ENCODE data around the gene EIF2B4. TPM values are rescaled to one million over a fixed set of nuclear protein-coding genes. Genes with fewer than 3 reads are reported as not detected.

EIF2B4 gene
- total and polyA plus RNA-seq, 9 of the 15 experiments (the other 6 are each of a cell fraction or from before 2014, with no cell fraction given): 29.7 to 80.3 (median 58.9) TPM

- peaks cover 9% of the 10 kb centered on the region; the same call in 2 of the 3 replicates for H3K36me3 ChIP-seq (ENCODE audit: control insufficient read depth, insufficient read depth, low read length)
- BruUV-seq (replicated peaks): TSS peak; percentile 65
- peak; percentile 89 for FAIRE-seq
- TF ChIP-seq BCL6 (CRISPR knock-in tag; IDR thresholded peaks at IDR 0.05) (no peak), DIDO1 (tag; IDR thresholded peaks at IDR 0.05; ENCODE audit: low read depth) (peak; percentile 78; the same call in 1 of the 2 replicates), NRF1 (conservative IDR thresholded peaks at IDR 0.05 in 1 of 2, IDR thresholded peaks at IDR 0.05 in 1 of 2) (peak; percentile 91 to 93), ZNF79 (CRISPR knock-in tag; IDR thresholded peaks at IDR 0.05; ENCODE audit: low read depth) (no peak; the same call in 1 of the 2 replicates), PTTG1 (tag; IDR thresholded peaks at IDR 0.05; ENCODE audit: low read depth) (no peak), MEF2D (tag; conservative IDR thresholded peaks at IDR 0.05; ENCODE audit: low read depth) (no peak), HOXB6 (CRISPR knock-in tag; IDR thresholded peaks at IDR 0.05; ENCODE audit: borderline replicate concordance) (no peak), SP2 (IDR thresholded peaks at IDR 0.05; ENCODE audit: extremely low read depth, low read depth, low read length, poor library complexity, severe bottlenecking) (no peak), ZNF431 (CRISPR knock-in tag; IDR thresholded peaks at IDR 0.05) (0 out of 2 replicates have a peak, but pooled peaks have one; percentile 39), ZEB2 (IDR thresholded peaks at IDR 0.05) (peak; percentile 56; the same call in 1 of the 2 replicates), U2AF1 (optimal IDR thresholded peaks at IDR 0.05; ENCODE audit: low read depth, low read length) (no peak), SLC30A9 (CRISPR knock-in tag; IDR thresholded peaks at IDR 0.05) (no peak), TBL1XR1 (IDR thresholded peaks at IDR 0.05; ENCODE audit: low read length in 2 of 2) (peak in 1 of 2 experiments; percentile 62; a peak in 1 of 4 replicates), CBX1 (IDR thresholded peaks at IDR 0.05; ENCODE audit: low read depth) (no peak), NUFIP1 (IDR thresholded peaks at IDR 0.05; ENCODE audit: partially characterized antibody) (no peak), RBM25 (IDR thresholded peaks at IDR 0.05; ENCODE audit: low read depth, low read length, severe bottlenecking) (no peak), TBP (optimal IDR thresholded peaks at IDR 0.05; ENCODE audit: low read depth, low read length) (peak; percentile 11)
- TF ChIP-seq, protein P1, sequence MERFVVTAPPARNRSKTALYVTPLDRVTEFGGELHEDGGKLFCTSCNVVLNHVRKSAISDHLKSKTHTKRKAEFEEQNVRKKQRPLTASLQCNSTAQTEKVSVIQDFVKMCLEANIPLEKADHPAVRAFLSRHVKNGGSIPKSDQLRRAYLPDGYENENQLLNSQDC (CRISPR knock-in tag; IDR thresholded peaks at IDR 0.05): 0 out of 2 replicates have a peak, but pooled peaks have one; percentile 32
- TF ChIP-seq, protein P2, sequence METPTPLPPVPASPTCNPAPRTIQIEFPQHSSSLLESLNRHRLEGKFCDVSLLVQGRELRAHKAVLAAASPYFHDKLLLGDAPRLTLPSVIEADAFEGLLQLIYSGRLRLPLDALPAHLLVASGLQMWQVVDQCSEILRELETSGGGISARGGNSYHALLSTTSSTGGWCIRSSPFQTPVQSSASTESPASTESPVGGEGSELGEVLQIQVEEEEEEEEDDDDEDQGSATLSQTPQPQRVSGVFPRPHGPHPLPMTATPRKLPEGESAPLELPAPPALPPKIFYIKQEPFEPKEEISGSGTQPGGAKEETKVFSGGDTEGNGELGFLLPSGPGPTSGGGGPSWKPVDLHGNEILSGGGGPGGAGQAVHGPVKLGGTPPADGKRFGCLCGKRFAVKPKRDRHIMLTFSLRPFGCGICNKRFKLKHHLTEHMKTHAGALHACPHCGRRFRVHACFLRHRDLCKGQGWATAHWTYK (CRISPR knock-in tag; IDR thresholded peaks at IDR 0.05): no peak
- TF ChIP-seq, protein P3, sequence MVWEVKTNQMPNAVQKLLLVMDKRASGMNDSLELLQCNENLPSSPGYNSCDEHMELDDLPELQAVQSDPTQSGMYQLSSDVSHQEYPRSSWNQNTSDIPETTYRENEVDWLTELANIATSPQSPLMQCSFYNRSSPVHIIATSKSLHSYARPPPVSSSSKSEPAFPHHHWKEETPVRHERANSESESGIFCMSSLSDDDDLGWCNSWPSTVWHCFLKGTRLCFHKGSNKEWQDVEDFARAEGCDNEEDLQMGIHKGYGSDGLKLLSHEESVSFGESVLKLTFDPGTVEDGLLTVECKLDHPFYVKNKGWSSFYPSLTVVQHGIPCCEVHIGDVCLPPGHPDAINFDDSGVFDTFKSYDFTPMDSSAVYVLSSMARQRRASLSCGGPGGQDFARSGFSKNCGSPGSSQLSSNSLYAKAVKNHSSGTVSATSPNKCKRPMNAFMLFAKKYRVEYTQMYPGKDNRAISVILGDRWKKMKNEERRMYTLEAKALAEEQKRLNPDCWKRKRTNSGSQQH (CRISPR knock-in tag; IDR thresholded peaks at IDR 0.05): no peak
Observed at GRCh38 chr2:27356382-27357181, 13.6 kb downstream of the EIF2B4 start, which contains the start of gene GTF3C2. TSS of gene GTF3C2 (minus strand) at chr2:27356764. CDS start at chr2:27343554, 13,210 bp downstream.

More at GRCh38 chr2:27356382-27357181, 13.6 kb downstream of the EIF2B4 start, which contains the start of gene GTF3C2:
- peaks cover 12 to 19% of the 10 kb centered on the region in 2 experiments; a peak in 4 of 5 replicates for H3K4me1 ChIP-seq (replicated peaks in 1 of 2; ENCODE audit: control insufficient read depth in 2 of 2, insufficient read depth in 2 of 2, low read length in 2 of 2)
- no peaks in the 10 kb centered on the region for H3K27me3 ChIP-seq (ENCODE audit: control insufficient read depth in 2 of 2, insufficient read depth in 2 of 2, low read length in 2 of 2)
- peak; percentile 87 to 98 (median 89) for DNase-seq (ENCODE audit: extremely low read depth in 1 of 4, low spot score in 3 of 4)
- POLR2A ChIA-PET: interaction anchor here (0.6 to 2.7 kb wide), 13 partner anchors 11 to 242 kb away, joined by 3 to 39 read pairs (median 4); partner anchors contain the start of genes EIF2B4, MPV17, SNX17 and ZNF513
- H3K9me1 ChIP-seq (ENCODE audit: control insufficient read depth, insufficient read depth, low read length): no peaks in the 10 kb centered on the region
- CTCF ChIA-PET (ENCODE audit: low intra/inter-chr PET ratio): interaction anchor here (0.6 kb wide), 2 partner anchors 13 to 22 kb away, joined by 4 read pairs; no protein-coding TSS in a partner anchor
- peak within 1 kb of the TSS; percentile 97 for H3K4me2 ChIP-seq (ENCODE audit: insufficient read depth, low read length)
- 0% methylated on average over 61 of the region's 67 CpGs for WGBS (ENCODE audit: insufficient coverage, low coverage, missing lambda C conversion rate)
- H3K9ac ChIP-seq (ENCODE audit: insufficient read depth in 1 of 2, low read depth in 2 of 2, low read length in 2 of 2): peak within 1 kb of the TSS; percentile 94 to 97
- no peaks in the 10 kb centered on the region for H4K20me1 ChIP-seq (replicated peaks; ENCODE audit: control insufficient read depth, insufficient read depth, low read length)
- peak within 1 kb of the TSS; percentile 77 for H3K4me3 ChIP-seq
- in situ Hi-C loops (cut with MboI) (no loop called here), intact Hi-C loops (cut with micrococcal nuclease) (loop anchor here (1.0 kb wide), 2 partner anchors 14 to 33 kb away; partner anchors contain the start of genes EIF2B4, MPV17 and SNX17)
- peak; percentile 88 for ATAC-seq
- peak within 1 kb of the TSS; percentile 98 for H3K27ac ChIP-seq (ENCODE audit: extremely low read depth, low read depth, low read length)
- H3K9me3 ChIP-seq (replicated peaks; ENCODE audit: control insufficient read depth, insufficient read depth, low read depth, low read length): no peaks in the 10 kb centered on the region
- H2AFZ ChIP-seq (ENCODE audit: low read depth, low read length): peak within 1 kb of the TSS; percentile 93
- H3K79me2 ChIP-seq (ENCODE audit: control insufficient read depth, insufficient read depth, low read length): peaks cover 73% of the 10 kb centered on the region

All from K562 (cell line).